ENCODE measurements around the gene OR6C65.
"Not testable (repeated sequence)": the region's sequence is repeated elsewhere in the genome, so short reads cannot be mapped to it uniquely, and the experiment has no call there.

OR6C65 gene

DNA sequence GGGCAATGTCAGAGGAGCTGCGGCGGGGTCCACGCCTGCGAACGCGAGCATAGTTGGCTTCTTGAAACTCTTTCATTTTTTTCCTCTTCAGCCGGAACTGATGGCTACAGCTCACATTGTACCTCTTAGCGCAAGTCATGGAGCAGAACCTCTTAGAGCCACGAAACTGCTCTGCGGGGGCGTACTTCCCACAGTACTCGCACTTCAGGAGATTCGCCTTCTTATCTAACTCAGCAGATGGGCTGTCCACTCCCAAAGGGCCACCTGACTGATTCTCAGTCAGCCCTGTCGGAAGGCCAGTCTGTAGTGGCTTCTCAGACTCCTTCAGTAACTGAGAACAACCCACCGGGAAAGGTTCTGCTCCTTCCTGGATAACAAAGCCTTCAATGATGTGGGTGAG is 11.8 kb downstream of the OR6C65 start:
- H3K9ac ChIP-seq (ENCODE audit: low read depth in 1 of 2, low read length in 2 of 2); H3K27ac ChIP-seq (ENCODE audit: low read depth in 2 of 2, low read length in 2 of 2); H3K4me3 ChIP-seq (ENCODE audit: low read length in 2 of 2); H3K27me3 ChIP-seq (ENCODE audit: control insufficient read depth in 2 of 2, insufficient read depth in 2 of 2, low read length in 2 of 2); H3K4me1 ChIP-seq (ENCODE audit: control insufficient read depth in 2 of 2, insufficient read depth in 2 of 2, low read length in 2 of 2); H3K9me3 ChIP-seq (ENCODE audit: control insufficient read depth in 2 of 2, low read length in 2 of 2); H3K36me3 ChIP-seq (ENCODE audit: control insufficient read depth in 2 of 2, insufficient read depth in 2 of 2, low read length in 2 of 2): not testable (repeated sequence)

GRCh38 chr12:55413498-55414388 is 13.4 kb downstream of the OR6C65 start:
- H3K9me3 ChIP-seq (ENCODE audit: control insufficient read depth in 2 of 2, low read length in 2 of 2); H3K4me3 ChIP-seq (ENCODE audit: low read length in 2 of 2); H3K9ac ChIP-seq (ENCODE audit: low read depth in 1 of 2, low read length in 2 of 2): not testable (repeated sequence)

GRCh38 chr12:55414396-55414823 is 14.1 kb downstream of the OR6C65 start:
- not testable (repeated sequence) for H3K27ac ChIP-seq (ENCODE audit: low read depth in 2 of 2, low read length in 2 of 2); H3K36me3 ChIP-seq (ENCODE audit: control insufficient read depth in 2 of 2, insufficient read depth in 2 of 2, low read length in 2 of 2); H3K9me3 ChIP-seq (ENCODE audit: control insufficient read depth in 2 of 2, low read length in 2 of 2); H3K27me3 ChIP-seq (ENCODE audit: control insufficient read depth in 2 of 2, insufficient read depth in 2 of 2, low read length in 2 of 2); H3K4me3 ChIP-seq (ENCODE audit: low read length in 2 of 2); H3K4me1 ChIP-seq (ENCODE audit: control insufficient read depth in 2 of 2, insufficient read depth in 2 of 2, low read length in 2 of 2); H3K9ac ChIP-seq (ENCODE audit: low read depth in 1 of 2, low read length in 2 of 2)

More at GRCh38 chr12:55413498-55414388, 13.4 kb downstream of the OR6C65 start:
- H3K4me1 ChIP-seq (ENCODE audit: control insufficient read depth in 2 of 2, insufficient read depth in 2 of 2, low read length in 2 of 2); H3K27ac ChIP-seq (ENCODE audit: low read depth in 2 of 2, low read length in 2 of 2); H3K27me3 ChIP-seq (ENCODE audit: control insufficient read depth in 2 of 2, insufficient read depth in 2 of 2, low read length in 2 of 2); H3K36me3 ChIP-seq (ENCODE audit: control insufficient read depth in 2 of 2, insufficient read depth in 2 of 2, low read length in 2 of 2): not testable (repeated sequence)

DNA sequence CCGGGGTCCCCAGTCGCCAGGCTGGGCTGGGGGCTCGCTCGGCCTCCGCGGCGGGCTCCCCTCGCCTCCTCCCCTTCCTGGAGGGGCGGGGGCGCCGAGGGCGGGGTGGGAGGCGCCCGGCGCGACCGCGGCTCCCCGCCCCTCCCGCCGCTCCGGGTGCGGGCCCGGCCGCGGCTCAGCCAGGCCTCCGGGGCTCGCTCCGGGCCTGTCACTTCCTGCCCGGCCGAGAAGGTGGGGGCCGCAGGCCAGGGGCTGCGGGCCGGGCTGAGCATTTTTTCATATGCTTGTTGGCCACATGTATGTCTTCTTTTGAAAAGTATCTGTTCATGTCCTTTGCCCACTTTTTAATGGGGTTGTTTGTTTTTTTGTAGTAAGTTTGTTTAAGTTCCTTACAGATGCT is 14.6 kb downstream of the OR6C65 start:
- H3K4me1 ChIP-seq (ENCODE audit: control insufficient read depth in 2 of 2, insufficient read depth in 2 of 2, low read length in 2 of 2); H3K9ac ChIP-seq (ENCODE audit: low read depth in 1 of 2, low read length in 2 of 2); H3K27ac ChIP-seq (ENCODE audit: low read depth in 2 of 2, low read length in 2 of 2); H3K4me3 ChIP-seq (ENCODE audit: low read length in 2 of 2); H3K27me3 ChIP-seq (ENCODE audit: control insufficient read depth in 2 of 2, insufficient read depth in 2 of 2, low read length in 2 of 2); H3K36me3 ChIP-seq (ENCODE audit: control insufficient read depth in 2 of 2, insufficient read depth in 2 of 2, low read length in 2 of 2); H3K9me3 ChIP-seq (ENCODE audit: control insufficient read depth in 2 of 2, low read length in 2 of 2): not testable (repeated sequence)

- Histone ChIP-seq H3K4me3 (ENCODE audit: low read length in 2 of 2) (no peak overlapping the region), H3K27me3 (ENCODE audit: control insufficient read depth in 2 of 2, insufficient read depth in 2 of 2, low read length in 2 of 2) (peaks cover 0 to 4% of the 10 kb centered on the region in 2 donors), H3K36me3 (ENCODE audit: control insufficient read depth in 2 of 2, insufficient read depth in 2 of 2, low read length in 2 of 2) (no peaks in the 10 kb centered on the region), H3K9ac (ENCODE audit: low read depth in 1 of 2, low read length in 2 of 2) (no peak overlapping the region), H3K9me3 (ENCODE audit: control insufficient read depth in 2 of 2, low read length in 2 of 2) (no peaks in the 10 kb centered on the region), H3K27ac (ENCODE audit: low read depth in 2 of 2, low read length in 2 of 2) (no peak overlapping the region), H3K4me1 (ENCODE audit: control insufficient read depth in 2 of 2, insufficient read depth in 2 of 2, low read length in 2 of 2) (no peaks in the 10 kb centered on the region)
Observed at GRCh38 chr12:55416961-55417360, 16.6 kb downstream of the OR6C65 start.

GRCh38 chr12:55420307-55420962 is 20.1 kb downstream of the OR6C65 start:
- H3K27me3 ChIP-seq (ENCODE audit: control insufficient read depth in 2 of 2, insufficient read depth in 2 of 2, low read length in 2 of 2): peaks cover 0 to 4% of the 10 kb centered on the region in 2 donors
- no peak overlapping the region for H3K27ac ChIP-seq (ENCODE audit: low read depth in 2 of 2, low read length in 2 of 2)
- H3K9me3 ChIP-seq (ENCODE audit: control insufficient read depth in 2 of 2, low read length in 2 of 2): no peaks in the 10 kb centered on the region
- H3K9ac ChIP-seq (ENCODE audit: low read depth in 1 of 2, low read length in 2 of 2): no peak overlapping the region
- no peak overlapping the region for H3K4me3 ChIP-seq (ENCODE audit: low read length in 2 of 2)
- no peaks in the 10 kb centered on the region for H3K4me1 ChIP-seq (ENCODE audit: control insufficient read depth in 2 of 2, insufficient read depth in 2 of 2, low read length in 2 of 2)
- no peaks in the 10 kb centered on the region for H3K36me3 ChIP-seq (ENCODE audit: control insufficient read depth in 2 of 2, insufficient read depth in 2 of 2, low read length in 2 of 2)

GRCh38 chr12:55425954-55426353 is 25.6 kb downstream of the OR6C65 start, which contains the start of gene OR6C76:
OR6C76 (plus strand) TSS chr12:55426254; CDS start chr12:55426254, 0 bp downstream.
- Histone ChIP-seq H3K36me3 (ENCODE audit: control insufficient read depth in 2 of 2, insufficient read depth in 2 of 2, low read length in 2 of 2) (no peaks in the 10 kb centered on the region), H3K4me1 (ENCODE audit: control insufficient read depth in 2 of 2, insufficient read depth in 2 of 2, low read length in 2 of 2) (no peaks in the 10 kb centered on the region), H3K9me3 (ENCODE audit: control insufficient read depth in 2 of 2, low read length in 2 of 2) (no peaks in the 10 kb centered on the region), H3K4me3 (ENCODE audit: low read length in 2 of 2) (no peak within 1 kb of the TSS), H3K9ac (ENCODE audit: low read depth in 1 of 2, low read length in 2 of 2) (no peak within 1 kb of the TSS), H3K27ac (ENCODE audit: low read depth in 2 of 2, low read length in 2 of 2) (no peak within 1 kb of the TSS), H3K27me3 (ENCODE audit: control insufficient read depth in 2 of 2, insufficient read depth in 2 of 2, low read length in 2 of 2) (no peaks in the 10 kb centered on the region)

- Histone ChIP-seq H3K27ac (ENCODE audit: low read depth in 2 of 2, low read length in 2 of 2) (no peak overlapping the region), H3K36me3 (ENCODE audit: control insufficient read depth in 2 of 2, insufficient read depth in 2 of 2, low read length in 2 of 2) (no peaks in the 10 kb centered on the region), H3K9me3 (ENCODE audit: control insufficient read depth in 2 of 2, low read length in 2 of 2) (no peaks in the 10 kb centered on the region), H3K4me1 (ENCODE audit: control insufficient read depth in 2 of 2, insufficient read depth in 2 of 2, low read length in 2 of 2) (no peaks in the 10 kb centered on the region), H3K9ac (ENCODE audit: low read depth in 1 of 2, low read length in 2 of 2) (no peak overlapping the region), H3K4me3 (ENCODE audit: low read length in 2 of 2) (no peak overlapping the region), H3K27me3 (ENCODE audit: control insufficient read depth in 2 of 2, insufficient read depth in 2 of 2, low read length in 2 of 2) (no peaks in the 10 kb centered on the region)
Observed at GRCh38 chr12:55428331-55429243, 28.3 kb downstream of the OR6C65 start.

DNA sequence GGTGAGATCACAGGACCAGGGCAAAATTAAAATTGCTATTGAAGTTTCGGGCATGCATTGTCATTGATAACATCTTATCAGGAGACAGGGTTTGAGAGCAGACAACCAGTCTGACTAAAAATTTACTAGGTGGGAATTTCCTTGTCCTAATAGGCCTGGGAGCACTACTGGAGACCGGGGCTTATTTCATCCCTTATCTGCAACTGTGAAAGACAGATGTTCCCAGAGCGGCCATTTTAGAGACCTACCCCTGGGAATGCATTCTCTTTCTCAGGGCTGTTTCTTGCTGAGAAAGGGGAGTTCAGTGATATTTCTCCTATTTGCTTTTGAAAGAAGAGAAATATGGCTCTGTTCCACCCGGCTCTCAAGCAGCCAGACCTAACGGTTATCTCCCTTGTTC is 40.9 kb downstream of the OR6C65 start:
- H3K36me3 ChIP-seq (ENCODE audit: control insufficient read depth in 2 of 2, insufficient read depth in 2 of 2, low read length in 2 of 2); H3K4me3 ChIP-seq (ENCODE audit: low read length in 2 of 2); H3K4me1 ChIP-seq (ENCODE audit: control insufficient read depth in 2 of 2, insufficient read depth in 2 of 2, low read length in 2 of 2); H3K9ac ChIP-seq (ENCODE audit: low read depth in 1 of 2, low read length in 2 of 2); H3K27ac ChIP-seq (ENCODE audit: low read depth in 2 of 2, low read length in 2 of 2); H3K9me3 ChIP-seq (ENCODE audit: control insufficient read depth in 2 of 2, low read length in 2 of 2); H3K27me3 ChIP-seq (ENCODE audit: control insufficient read depth in 2 of 2, insufficient read depth in 2 of 2, low read length in 2 of 2): not testable (repeated sequence)

- no peaks in the 10 kb centered on the region for H3K36me3 ChIP-seq (ENCODE audit: control insufficient read depth in 2 of 2, insufficient read depth in 2 of 2, low read length in 2 of 2)
- H3K4me1 ChIP-seq (ENCODE audit: control insufficient read depth in 2 of 2, insufficient read depth in 2 of 2, low read length in 2 of 2): no peaks in the 10 kb centered on the region
- H3K9ac ChIP-seq (ENCODE audit: low read depth in 1 of 2, low read length in 2 of 2): no peak within 1 kb of the TSS
- H3K9me3 ChIP-seq (ENCODE audit: control insufficient read depth in 2 of 2, low read length in 2 of 2): peaks cover 0 to 5% of the 10 kb centered on the region in 2 donors
- no peak within 1 kb of the TSS for H3K4me3 ChIP-seq (ENCODE audit: low read length in 2 of 2)
- no peaks in the 10 kb centered on the region for H3K27me3 ChIP-seq (ENCODE audit: control insufficient read depth in 2 of 2, insufficient read depth in 2 of 2, low read length in 2 of 2)
- no peak within 1 kb of the TSS for H3K27ac ChIP-seq (ENCODE audit: low read depth in 2 of 2, low read length in 2 of 2)
Observed at GRCh38 chr12:55443776-55444175, 43.4 kb downstream of the OR6C65 start, which contains the start of gene OR6C2. OR6C2 (plus strand) TSS chr12:55444076; CDS start chr12:55452214, 8,138 bp downstream.

Measured in mucosa of rectum (tissue), 2 donors.